ENCODE data around the gene ARRB1.

Gene ARRB1

DNA sequence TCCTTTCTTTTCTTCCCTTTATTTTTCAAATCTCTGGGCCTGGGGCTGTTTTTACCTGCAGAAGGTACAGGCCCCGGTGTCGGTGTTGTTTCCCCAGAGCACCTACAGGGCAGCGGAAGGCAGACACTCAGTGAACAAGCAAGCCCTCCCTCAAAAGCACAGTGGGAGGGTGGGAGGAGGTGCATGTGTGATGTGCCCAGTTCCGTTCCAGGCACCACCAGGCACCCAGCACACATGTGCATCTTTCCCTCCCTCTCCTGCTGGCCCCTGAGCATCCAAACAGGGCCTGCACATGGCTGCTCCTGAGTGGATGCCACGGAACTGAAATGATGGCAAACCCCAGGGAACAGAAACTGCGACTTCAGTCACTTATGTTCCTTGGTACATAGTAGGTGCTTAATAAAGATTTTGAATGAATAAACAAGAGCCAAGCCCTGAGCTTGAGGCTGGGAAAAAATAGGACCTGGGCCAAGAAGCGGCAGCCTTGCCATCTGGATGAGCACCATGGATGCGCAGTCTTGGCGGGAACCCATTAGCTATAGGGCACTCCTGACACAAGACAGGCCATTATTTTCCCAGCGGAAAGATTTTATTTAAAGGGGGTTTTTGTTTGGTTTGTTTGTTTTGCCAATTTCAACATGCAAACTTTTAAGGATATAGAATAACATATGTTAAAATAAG lies 47.8 kb downstream of the ARRB1 start:
- peak; percentile 34 for DNase-seq (ENCODE audit: low read depth)
- H3K4me3 ChIP-seq (ENCODE audit: low read length): no peak overlapping the region
- TF ChIP-seq, protein P1, sequence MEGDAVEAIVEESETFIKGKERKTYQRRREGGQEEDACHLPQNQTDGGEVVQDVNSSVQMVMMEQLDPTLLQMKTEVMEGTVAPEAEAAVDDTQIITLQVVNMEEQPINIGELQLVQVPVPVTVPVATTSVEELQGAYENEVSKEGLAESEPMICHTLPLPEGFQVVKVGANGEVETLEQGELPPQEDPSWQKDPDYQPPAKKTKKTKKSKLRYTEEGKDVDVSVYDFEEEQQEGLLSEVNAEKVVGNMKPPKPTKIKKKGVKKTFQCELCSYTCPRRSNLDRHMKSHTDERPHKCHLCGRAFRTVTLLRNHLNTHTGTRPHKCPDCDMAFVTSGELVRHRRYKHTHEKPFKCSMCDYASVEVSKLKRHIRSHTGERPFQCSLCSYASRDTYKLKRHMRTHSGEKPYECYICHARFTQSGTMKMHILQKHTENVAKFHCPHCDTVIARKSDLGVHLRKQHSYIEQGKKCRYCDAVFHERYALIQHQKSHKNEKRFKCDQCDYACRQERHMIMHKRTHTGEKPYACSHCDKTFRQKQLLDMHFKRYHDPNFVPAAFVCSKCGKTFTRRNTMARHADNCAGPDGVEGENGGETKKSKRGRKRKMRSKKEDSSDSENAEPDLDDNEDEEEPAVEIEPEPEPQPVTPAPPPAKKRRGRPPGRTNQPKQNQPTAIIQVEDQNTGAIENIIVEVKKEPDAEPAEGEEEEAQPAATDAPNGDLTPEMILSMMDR (conservative IDR thresholded peaks at IDR 0.05; ENCODE audit: low read depth, low read length): no peak

DNA sequence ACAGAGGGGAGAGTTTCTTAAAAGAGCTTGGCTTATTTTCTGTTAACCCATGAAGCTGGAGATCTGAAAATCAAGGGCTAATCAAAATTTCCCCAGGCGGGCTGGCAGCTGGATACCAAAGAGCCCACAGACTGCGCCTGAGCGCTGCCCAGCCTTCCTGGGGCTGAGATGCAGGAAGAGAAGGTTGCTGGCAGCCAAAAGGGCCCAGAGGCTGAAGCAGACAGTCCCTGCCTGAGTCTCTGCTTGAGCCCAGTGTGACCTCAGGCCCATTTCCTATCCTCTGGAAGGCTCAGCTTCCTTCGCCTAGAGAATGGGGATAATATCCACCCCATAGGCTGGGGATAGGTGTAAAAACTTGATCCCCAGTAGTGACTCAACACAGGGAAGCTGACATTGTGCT lies 49.1 kb downstream of the ARRB1 start:
- TF ChIP-seq, protein P1 (conservative IDR thresholded peaks at IDR 0.05; ENCODE audit: low read depth, low read length): no peak
- H3K4me3 ChIP-seq (ENCODE audit: low read length): no peak overlapping the region
- DNase-seq (ENCODE audit: low read depth): no peak

DNA sequence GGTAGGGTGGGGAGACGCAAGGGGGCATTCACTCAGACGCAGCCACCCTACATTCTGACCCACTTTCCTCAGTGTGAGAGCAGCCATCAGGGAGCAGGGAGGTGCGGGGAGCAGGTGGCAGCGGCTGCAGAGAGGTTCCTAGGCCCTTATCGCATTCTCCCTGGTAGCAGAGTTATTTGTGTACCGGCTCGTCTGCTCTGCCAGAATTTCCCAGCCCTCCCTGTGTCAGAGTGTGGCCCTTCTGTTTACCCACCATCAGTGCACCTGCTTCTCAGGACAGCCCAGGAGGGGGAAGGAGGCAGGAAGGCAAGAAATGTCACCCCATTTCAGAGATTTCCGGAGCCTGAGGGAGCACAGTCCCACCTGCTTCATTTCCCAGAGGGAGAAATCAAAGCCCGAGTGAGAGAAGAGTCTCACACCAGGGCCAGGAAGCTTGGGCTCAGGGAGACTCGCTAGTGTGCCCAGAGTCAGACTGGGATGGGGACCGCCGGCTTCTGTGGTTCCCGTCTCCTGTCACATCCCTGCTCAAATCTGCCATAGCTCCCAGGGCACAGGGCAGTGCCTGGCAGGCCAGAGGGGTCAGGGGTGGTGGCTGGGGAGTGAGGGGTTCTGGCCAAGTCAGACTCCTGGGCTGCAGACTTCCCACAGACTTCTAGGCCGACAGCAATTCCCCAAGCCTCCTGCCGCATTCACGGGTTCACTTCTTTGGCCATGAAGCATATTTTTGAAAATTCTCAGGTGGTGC lies 49.7 kb downstream of the ARRB1 start:
- TF ChIP-seq, protein P1 (conservative IDR thresholded peaks at IDR 0.05; ENCODE audit: low read depth, low read length): no peak
- no peak for DNase-seq (ENCODE audit: low read depth)
- no peak overlapping the region for H3K4me3 ChIP-seq (ENCODE audit: low read length)

DNA sequence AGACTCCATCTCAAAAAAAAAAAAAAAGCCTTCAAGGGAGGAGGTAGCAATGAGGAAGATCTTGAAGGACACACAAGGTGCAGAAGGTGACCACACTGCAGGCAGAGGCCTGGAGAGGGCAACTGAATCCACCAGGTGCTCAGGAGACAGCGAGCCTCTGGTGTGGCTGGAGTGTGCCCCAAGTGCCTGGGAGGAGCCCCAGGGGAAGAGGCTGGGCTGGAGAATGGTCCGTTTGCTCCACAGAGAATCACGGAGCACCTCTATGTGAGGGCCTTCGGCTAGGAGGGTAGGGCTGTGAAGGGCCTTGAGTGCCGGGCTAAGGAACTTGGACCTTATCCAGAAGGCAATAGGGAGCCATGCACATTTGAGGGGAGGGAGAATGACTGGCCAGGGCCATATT lies 50.3 kb downstream of the ARRB1 start:
- DNase-seq (ENCODE audit: low read depth): no peak
- H3K4me3 ChIP-seq (ENCODE audit: low read length): no peak overlapping the region
- TF ChIP-seq, protein P1 (conservative IDR thresholded peaks at IDR 0.05; ENCODE audit: low read depth, low read length): no peak

DNA sequence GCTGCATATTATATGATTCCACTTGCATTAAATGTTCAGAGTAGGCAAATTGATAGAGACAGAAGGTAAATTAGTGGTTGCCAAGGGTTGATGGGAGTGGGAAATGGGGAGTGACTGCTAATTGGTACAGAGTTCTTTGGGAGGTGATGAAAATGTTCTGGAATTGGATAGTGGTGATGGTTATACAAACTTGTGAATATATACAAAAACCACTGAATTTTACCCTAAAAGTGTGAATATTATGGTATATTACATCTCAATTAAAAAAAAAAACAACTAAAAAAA lies 52.5 kb downstream of the ARRB1 start:
- H3K4me3 ChIP-seq (ENCODE audit: low read length): no peak overlapping the region
- no peak for DNase-seq (ENCODE audit: low read depth)
- TF ChIP-seq, protein P1 (conservative IDR thresholded peaks at IDR 0.05; ENCODE audit: low read depth, low read length): no peak

DNA sequence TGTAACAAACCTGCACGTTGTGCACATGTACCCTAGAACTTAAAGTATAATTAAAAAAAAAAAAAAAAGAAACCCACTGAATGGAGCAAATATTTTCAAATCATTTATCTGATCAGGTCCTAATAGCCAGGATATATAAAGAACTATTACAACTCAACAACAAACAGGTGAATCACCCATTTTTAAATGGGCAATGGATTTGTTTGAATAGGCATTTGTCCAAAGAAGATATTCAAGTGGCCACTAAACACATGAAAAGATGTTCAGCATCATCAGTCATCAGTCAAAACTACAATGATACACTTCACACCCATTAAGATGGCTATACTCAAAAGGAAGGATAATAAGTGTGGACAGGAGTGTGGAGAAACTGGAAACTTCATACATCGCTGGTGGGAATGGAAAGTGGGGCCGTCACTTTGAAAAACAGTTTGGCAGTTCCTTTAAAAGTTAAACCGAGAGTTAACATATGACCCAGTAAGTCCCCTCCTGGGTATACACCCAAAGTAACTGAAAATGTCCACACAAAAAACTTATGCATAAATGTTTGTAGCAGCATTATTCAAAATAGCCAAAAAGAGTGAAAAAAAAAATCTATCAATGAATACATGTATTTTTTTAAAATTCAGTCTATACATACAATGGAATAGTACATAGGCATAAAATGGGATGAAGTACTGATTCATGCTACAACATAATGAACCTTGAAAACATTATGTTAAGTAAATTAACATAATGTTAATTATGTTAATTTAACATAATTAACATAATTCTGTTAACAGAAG lies 53.1 kb downstream of the ARRB1 start:
- no peak for DNase-seq (ENCODE audit: low read depth)
- H3K4me3 ChIP-seq (ENCODE audit: low read length): no peak overlapping the region
- TF ChIP-seq, protein P1 (conservative IDR thresholded peaks at IDR 0.05; ENCODE audit: low read depth, low read length): no peak

Data from retinal pigment epithelial cell (primary cell).